Subcutaneous abdominal adipose tissue (tissue), 5 donors: Measurements from ENCODE around the gene BBX.

Experiments
- H3K27ac ChIP-seq: one replicate; pipeline ENCODE4 v1.7.0; 2013; ENCODE audit warnings: low read depth, mild to moderate bottlenecking, inconsistent platforms, low read length, moderate library complexity
- H3K27me3 ChIP-seq, 5 donors: one replicate each; pipeline ENCODE4 v1.7.0; 2013; ENCODE audit warnings: low read length in 5 of 5, inconsistent platforms in 1 of 5; ENCODE audit not compliant: control insufficient read depth in 5 of 5, insufficient read depth in 4 of 5
- H3K36me3 ChIP-seq, 5 donors: one replicate each; pipeline ENCODE4 v1.7.0; 2013; ENCODE audit warnings: low read length in 5 of 5; ENCODE audit not compliant: control insufficient read depth in 5 of 5, insufficient read depth in 5 of 5
- H3K4me1 ChIP-seq, 5 donors: one replicate each; pipeline ENCODE4 v1.7.0; 2013; ENCODE audit warnings: low read length in 5 of 5, mild to moderate bottlenecking in 3 of 5, moderate library complexity in 1 of 5; ENCODE audit not compliant: control insufficient read depth in 5 of 5, insufficient read depth in 5 of 5
- H3K4me3 ChIP-seq, 5 donors: one replicate each; pipeline ENCODE4 v1.7.0; 2013; ENCODE audit warnings: low read length in 5 of 5, low read depth in 1 of 5
- H3K9ac ChIP-seq, 5 donors: one replicate each; pipeline ENCODE4 v1.7.0; 2013; ENCODE audit warnings: low read length in 5 of 5, mild to moderate bottlenecking in 4 of 5, moderate library complexity in 3 of 5
- H3K9me3 ChIP-seq, 5 donors: one replicate each; pipeline ENCODE4 v1.7.0; 2013; ENCODE audit warnings: low read length in 5 of 5; ENCODE audit not compliant: control insufficient read depth in 5 of 5
- donor health status: healthy.
- donor health status: healthy.
- donor health status: healthy.
- donor health status: healthy.
- donor health status: healthy.

The BBX gene

GRCh38 chr3:107740992-107741896, 218.5 kb downstream of the BBX start:
- H3K27me3 ChIP-seq: no peaks in the 10 kb centered on the region
- H3K4me1 ChIP-seq: no peaks in the 10 kb centered on the region
- peaks cover 0 to 6% (median 0%) of the 10 kb centered on the region in 5 donors for H3K36me3 ChIP-seq
- H3K27ac ChIP-seq: no peak overlapping the region
- no peak overlapping the region for H3K4me3 ChIP-seq
- no peak overlapping the region for H3K9ac ChIP-seq
- no peaks in the 10 kb centered on the region for H3K9me3 ChIP-seq

- Histone ChIP-seq H3K4me3 (no peak overlapping the region), H3K9me3 (no peaks in the 10 kb centered on the region), H3K27ac (no peak overlapping the region), H3K27me3 (no peaks in the 10 kb centered on the region), H3K36me3 (peaks cover 0 to 6% (median 4%) of the 10 kb centered on the region in 5 donors), H3K4me1 (no peaks in the 10 kb centered on the region), H3K9ac (no peak overlapping the region)
Observed at GRCh38 chr3:107745354-107745753, 222.6 kb downstream of the BBX start.

GRCh38 chr3:107752202-107752990, 229.6 kb downstream of the BBX start:
- Histone ChIP-seq H3K27ac (no peak overlapping the region), H3K27me3 (no peaks in the 10 kb centered on the region), H3K4me1 (no peaks in the 10 kb centered on the region), H3K9me3 (no peaks in the 10 kb centered on the region), H3K36me3 (peaks cover 0 to 8% (median 5%) of the 10 kb centered on the region in 5 donors), H3K4me3 (no peak overlapping the region), H3K9ac (no peak overlapping the region)

GRCh38 chr3:107753494-107753893, 230.7 kb downstream of the BBX start:
- peaks cover 3 to 7% (median 6%) of the 10 kb centered on the region in 5 donors for H3K36me3 ChIP-seq
- H3K9ac ChIP-seq: no peak overlapping the region
- no peak overlapping the region for H3K27ac ChIP-seq

GRCh38 chr3:107753976-107754375, 231.2 kb downstream of the BBX start:
- Histone ChIP-seq H3K9me3 (no peaks in the 10 kb centered on the region), H3K27ac (no peak overlapping the region), H3K27me3 (no peaks in the 10 kb centered on the region), H3K36me3 (peaks cover 3 to 7% (median 6%) of the 10 kb centered on the region in 5 donors), H3K9ac (no peak overlapping the region), H3K4me1 (no peaks in the 10 kb centered on the region), H3K4me3 (no peak overlapping the region)

More at GRCh38 chr3:107753494-107753893, 230.7 kb downstream of the BBX start:
- no peak overlapping the region for H3K4me3 ChIP-seq
- no peaks in the 10 kb centered on the region for H3K9me3 ChIP-seq
- H3K27me3 ChIP-seq: no peaks in the 10 kb centered on the region
- no peaks in the 10 kb centered on the region for H3K4me1 ChIP-seq

GRCh38 chr3:107756649-107757048, 233.9 kb downstream of the BBX start:
- peaks cover 6 to 8% (median 7%) of the 10 kb centered on the region in 5 donors for H3K36me3 ChIP-seq
- H3K4me1 ChIP-seq: no peaks in the 10 kb centered on the region
- no peaks in the 10 kb centered on the region for H3K27me3 ChIP-seq
- no peak overlapping the region for H3K27ac ChIP-seq
- no peaks in the 10 kb centered on the region for H3K9me3 ChIP-seq
- no peak overlapping the region for H3K9ac ChIP-seq
- H3K4me3 ChIP-seq: no peak overlapping the region

GRCh38 chr3:107757140-107757539, 234.4 kb downstream of the BBX start:
- Histone ChIP-seq H3K27me3 (no peaks in the 10 kb centered on the region), H3K4me3 (no peak overlapping the region), H3K36me3 (peaks cover 6 to 8% (median 7%) of the 10 kb centered on the region in 5 donors), H3K4me1 (no peaks in the 10 kb centered on the region), H3K9me3 (no peaks in the 10 kb centered on the region), H3K9ac (no peak overlapping the region), H3K27ac (no peak overlapping the region)

GRCh38 chr3:107760144-107760543, 237.4 kb downstream of the BBX start:
- H3K27me3 ChIP-seq: no peaks in the 10 kb centered on the region
- no peak overlapping the region for H3K27ac ChIP-seq
- H3K36me3 ChIP-seq: peaks cover 6 to 8% (median 7%) of the 10 kb centered on the region in 5 donors
- no peak overlapping the region for H3K9ac ChIP-seq
- H3K9me3 ChIP-seq: no peaks in the 10 kb centered on the region
- no peak overlapping the region for H3K4me3 ChIP-seq
- H3K4me1 ChIP-seq: no peaks in the 10 kb centered on the region

GRCh38 chr3:107761391-107761790, 238.6 kb downstream of the BBX start:
- no peaks in the 10 kb centered on the region for H3K27me3 ChIP-seq
- no peaks in the 10 kb centered on the region for H3K4me1 ChIP-seq
- no peak overlapping the region for H3K9ac ChIP-seq
- H3K4me3 ChIP-seq: no peak overlapping the region
- H3K36me3 ChIP-seq: peaks cover 0 to 12% (median 6%) of the 10 kb centered on the region in 5 donors
- no peaks in the 10 kb centered on the region for H3K9me3 ChIP-seq
- H3K27ac ChIP-seq: no peak overlapping the region

- Histone ChIP-seq H3K27me3 (no peaks in the 10 kb centered on the region), H3K4me1 (peaks cover 0 to 9% (median 5%) of the 10 kb centered on the region in 5 donors), H3K9ac (no peak overlapping the region), H3K27ac (no peak overlapping the region), H3K36me3 (peaks cover 0 to 9% (median 0%) of the 10 kb centered on the region in 5 donors), H3K4me3 (no peak overlapping the region), H3K9me3 (no peaks in the 10 kb centered on the region)
Observed at GRCh38 chr3:107765524-107765923, 242.8 kb downstream of the BBX start.
